GM10847 (cell line): ENCODE results near the gene SSH2.

Experiments
- POLR2A ChIP-seq: IDR thresholded peaks from 2 replicates; pipeline ENCODE4 v1.6.1; 2011; ENCODE audit not compliant: insufficient read length; ENCODE audit errors: extremely low read depth

Gene SSH2

DNA sequence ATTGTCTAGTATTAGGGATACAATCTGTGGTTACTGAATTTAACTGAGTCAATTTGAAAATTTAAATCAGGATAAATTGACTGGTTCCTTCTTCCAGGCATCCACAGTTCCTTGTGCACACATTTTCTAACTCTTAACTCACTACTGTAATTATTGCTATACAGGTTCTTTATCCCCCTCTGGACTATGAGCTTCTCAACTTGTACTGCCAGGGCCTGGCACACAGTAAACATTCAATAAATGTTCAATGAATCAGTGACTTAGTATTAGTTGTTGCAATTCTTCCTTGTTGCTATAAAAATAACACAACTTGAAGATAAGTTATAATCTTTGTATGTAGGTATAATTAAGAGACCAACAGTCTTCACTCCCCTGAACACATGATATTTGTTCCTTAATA, 67.9 kb downstream of the SSH2 start:
- TF ChIP-seq POLR2A: no peak

DNA sequence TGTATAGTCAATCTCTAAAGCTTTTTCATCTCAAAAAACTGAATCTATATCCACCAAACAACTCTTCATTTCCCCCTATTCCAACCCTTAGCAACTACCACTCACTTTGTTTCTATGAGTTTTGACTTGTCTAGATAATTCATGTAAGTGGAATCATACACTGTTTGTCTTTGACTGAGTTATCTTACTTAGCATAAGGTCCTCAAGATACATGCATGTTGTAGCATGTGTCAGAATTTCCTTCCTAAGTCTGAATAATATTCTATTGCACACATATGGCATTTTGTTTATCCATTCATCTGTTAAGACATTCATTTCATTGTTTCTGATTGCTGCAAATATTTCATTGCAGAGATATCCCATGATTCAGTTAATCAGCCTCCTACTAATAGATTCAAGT, 72.2 kb downstream of the SSH2 start:
- no peak for TF ChIP-seq POLR2A

DNA sequence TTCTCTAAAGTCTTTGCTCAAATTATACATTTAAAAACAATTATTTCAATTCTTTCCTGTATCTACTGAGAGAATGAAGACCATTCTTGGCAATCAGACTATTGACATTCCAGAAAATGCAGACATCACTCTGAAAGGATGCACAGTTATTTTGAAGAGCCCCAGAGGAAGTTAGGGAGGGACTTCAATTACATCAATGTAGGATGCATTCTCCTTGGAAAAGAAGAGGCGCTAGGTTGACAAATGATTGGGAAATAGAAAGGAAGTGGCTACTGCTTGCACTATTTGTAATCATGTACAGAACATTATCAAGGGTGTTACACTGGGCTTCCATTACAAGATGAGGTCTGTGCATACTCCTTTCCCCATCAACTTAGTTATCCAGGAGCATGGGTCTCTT, 74.3 kb downstream of the SSH2 start:
- TF ChIP-seq POLR2A: no peak

DNA sequence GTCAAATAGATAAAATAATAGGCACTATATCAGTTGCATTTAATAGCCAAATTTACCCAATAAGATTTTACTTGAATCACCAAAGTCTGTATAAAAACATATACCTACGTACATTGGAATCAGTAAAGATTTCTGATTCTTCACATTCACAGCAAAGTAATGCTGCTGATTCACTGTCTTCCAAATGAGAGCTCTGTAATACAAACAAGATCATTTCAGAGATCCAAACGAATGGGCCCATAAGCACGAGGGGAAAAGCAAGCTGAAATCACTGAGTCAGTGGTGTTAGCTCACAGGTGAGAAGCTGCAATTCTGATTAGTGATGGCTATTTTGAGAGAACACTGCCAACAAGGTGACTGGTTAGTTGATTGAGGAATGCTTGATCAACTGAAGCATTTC, 81.3 kb downstream of the SSH2 start:
- no peak for TF ChIP-seq POLR2A

DNA sequence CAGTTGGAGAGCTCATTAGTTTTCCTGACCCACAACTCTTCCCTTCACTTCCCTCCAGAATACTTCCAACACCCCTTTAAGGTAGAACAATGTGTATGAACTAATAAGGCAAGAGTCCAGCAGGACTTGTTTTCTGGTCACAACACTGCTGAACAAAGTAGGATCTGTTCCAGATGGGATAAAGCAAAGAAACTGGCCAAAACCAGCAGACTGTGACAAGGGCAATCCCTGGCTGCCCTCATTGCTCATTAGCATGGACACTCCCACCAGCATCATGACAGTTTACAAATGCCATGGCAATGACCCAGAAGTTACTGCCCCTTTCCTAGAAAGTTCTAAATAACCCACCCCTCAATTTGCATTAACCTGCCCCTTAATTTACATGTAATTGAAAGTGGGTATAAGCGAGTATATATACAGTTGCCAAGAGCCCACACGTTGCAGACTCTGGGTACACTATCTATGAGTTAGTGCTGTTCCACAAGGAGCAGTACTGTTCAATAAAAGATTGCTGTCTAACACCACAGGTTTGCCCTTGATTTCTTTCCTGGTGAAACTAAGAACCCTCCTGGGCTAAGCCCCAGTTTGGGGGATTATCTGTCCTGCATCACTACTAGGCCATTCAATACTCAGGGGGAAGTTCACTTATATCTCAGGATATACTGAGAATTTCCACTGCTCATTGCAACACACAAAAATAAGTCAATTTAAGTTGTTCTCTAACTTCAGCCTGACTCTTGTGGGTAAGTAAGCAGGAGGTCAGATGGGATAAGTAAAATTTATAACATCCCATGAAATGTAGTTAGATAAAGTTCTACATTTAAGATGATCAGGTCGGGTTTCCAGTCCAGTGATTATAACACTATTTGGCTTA, 82.3 kb downstream of the SSH2 start:
- no peak for TF ChIP-seq POLR2A

DNA sequence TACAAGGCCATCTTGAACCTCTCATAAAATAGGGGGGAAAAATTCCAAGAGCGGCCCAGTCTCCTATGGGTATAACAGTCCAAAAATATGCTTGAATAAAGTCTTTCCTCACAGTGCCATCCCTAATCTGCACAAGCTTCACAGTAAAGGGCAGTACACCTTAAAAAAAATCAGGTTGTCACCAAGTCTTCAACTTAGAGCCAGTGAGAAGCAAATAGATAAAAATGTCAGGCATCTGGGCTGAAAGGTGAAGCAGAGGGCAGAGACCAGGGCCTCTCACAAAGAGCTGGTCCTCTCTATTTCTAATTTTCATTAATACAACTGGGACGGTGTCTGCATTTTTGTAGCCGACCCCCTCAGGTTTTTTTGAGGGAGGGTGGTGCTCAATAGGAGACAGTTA, 82.9 kb downstream of the SSH2 start:
- TF ChIP-seq POLR2A: no peak

DNA sequence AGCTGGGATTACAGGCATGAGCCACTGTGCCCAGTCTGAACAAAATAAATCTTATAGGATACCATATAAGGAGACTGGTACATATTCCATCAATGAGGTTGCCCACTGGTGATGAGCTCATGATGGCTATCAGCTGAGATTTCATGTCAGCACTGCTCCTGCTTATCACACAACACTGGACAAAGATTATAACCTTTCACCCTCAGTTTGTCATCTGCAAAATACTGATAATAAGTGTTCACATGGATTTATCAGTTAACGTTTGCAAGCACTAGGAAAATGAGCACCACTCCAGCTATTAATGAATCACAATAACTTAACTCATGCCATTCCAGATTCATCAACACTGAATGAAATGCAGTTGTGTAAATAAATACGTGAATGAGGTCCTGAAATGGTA, 83.7 kb downstream of the SSH2 start:
- no peak for TF ChIP-seq POLR2A

DNA sequence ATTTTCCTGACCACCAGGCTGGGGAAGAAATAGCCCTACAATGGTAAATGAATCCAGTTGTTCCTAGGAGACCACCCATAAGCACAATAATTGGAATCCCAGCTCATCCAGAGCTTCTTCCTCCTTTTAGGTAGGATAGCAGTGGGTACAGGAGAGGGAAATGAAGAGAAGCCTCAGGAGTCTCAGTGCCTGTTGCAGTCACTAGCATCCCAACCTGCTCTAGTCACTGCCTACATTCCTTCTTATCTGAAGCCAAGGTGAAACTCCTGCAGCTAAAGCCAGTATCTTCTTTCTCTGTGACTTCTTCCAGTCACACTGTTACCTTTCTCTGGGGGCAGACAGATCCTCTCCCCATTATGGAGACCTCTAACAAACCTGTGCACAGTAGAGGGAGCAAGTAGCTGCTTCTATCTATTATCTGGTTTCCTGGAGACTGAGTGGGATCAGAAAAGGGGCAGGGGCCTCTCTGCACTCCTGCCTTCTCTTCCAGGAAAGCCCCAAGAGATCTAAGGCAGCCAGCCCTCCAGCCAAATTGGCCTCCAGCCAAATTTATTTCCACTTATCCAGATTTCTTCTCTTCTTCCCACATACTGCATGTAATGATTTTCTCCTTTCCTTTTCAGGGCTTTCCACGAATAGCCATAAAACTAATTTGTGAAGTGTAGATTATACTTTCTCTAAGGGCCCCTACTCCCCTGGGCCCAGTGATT, 85.5 kb downstream of the SSH2 start:
- TF ChIP-seq POLR2A: no peak

DNA sequence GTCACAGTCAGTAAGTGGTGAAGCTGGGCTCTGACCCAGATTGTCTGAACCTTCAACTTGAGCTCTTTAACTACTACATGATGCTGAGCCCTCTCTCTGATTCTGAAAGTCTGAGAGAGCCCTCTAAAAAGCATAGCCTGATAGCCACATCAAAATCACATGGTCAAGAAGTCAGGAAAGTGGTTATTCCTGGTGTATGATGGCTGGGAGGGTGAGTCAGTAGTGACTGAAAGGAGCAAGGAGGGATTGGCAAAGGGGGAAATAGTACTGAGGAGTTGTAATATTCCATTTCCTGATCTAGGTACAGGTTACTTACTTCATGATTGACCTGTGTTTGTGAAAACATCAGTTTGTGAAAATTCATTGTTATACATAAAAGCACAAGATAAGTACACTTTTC, 89.1 kb downstream of the SSH2 start:
- no peak for TF ChIP-seq POLR2A

DNA sequence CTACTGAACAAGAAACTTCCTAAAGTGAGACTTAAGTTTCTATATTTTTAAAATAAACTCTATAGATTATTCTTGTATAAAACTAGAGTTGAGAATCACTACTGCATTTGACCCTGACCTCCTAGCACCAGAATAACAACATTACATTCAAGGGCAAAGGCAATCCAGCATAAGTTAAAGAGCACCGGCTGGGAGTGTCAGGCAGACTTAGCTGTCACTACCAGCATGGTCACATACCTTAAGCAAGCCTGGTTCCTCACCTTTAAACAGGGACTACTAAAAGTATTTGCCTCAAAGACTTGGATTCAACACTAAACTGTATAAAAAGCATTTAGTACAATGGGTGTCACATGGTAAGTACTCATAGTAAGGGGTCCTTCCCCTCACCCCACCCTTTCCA, 90.4 kb downstream of the SSH2 start:
- no peak for TF ChIP-seq POLR2A

DNA sequence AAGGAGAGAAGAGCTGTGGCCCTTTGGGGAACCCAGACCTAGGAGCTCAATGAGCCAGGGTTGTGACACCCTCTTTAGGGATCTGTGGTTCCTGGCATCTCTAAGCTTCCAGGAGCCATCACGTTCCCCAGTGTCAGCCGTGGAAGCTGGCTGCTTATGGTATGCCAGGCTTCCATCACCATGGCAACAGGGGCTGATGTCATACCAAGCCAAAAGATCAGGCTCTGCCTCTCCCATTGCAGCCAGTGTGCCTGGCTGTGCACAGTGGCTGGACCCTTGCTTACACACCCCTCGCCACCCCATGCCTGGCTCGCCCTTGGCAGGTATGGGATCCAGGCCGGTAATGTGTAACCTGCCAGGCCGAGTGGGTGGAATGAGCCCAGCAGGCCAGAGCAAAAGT, 91.1 kb downstream of the SSH2 start:
- TF ChIP-seq POLR2A: no peak

DNA sequence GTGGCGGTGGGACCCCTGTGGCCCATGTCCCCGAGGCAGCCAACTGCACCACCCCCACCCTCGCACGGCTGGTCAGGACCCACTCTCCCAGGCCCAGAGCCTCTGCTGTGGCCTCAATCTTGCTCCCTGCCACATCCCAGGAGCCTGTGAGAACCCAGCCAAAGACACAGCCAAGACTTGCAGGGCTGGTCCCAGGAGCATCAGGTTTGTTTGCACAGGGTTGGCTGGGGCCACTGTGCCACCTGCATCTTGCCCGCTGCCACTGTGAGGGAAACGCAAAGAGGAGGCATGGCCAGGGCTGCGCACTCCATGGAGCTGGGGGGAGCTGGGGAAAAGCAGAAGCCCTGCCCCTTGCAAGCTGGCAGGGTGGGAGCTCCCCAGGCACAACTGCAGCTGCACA, 92.5 kb downstream of the SSH2 start:
- TF ChIP-seq POLR2A: no peak

DNA sequence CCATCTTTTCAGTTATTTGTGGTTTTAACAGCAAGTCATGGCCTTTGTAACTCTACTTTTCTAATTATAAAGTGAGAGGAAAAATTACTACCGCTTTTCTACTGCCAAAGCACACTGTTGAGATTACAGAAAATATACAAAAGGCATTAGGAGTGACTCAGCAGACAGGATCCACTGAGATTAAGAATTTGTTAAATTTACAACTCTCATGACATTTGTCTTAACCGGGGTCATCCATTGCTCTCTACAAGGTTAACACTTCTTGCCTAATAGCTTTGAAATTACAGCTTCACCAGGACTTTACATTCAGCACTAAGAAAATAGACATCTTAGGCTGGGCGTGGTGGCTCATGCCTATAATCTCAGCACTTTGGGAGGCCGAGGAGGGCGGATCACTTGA, 93.4 kb downstream of the SSH2 start:
- no peak for TF ChIP-seq POLR2A

DNA sequence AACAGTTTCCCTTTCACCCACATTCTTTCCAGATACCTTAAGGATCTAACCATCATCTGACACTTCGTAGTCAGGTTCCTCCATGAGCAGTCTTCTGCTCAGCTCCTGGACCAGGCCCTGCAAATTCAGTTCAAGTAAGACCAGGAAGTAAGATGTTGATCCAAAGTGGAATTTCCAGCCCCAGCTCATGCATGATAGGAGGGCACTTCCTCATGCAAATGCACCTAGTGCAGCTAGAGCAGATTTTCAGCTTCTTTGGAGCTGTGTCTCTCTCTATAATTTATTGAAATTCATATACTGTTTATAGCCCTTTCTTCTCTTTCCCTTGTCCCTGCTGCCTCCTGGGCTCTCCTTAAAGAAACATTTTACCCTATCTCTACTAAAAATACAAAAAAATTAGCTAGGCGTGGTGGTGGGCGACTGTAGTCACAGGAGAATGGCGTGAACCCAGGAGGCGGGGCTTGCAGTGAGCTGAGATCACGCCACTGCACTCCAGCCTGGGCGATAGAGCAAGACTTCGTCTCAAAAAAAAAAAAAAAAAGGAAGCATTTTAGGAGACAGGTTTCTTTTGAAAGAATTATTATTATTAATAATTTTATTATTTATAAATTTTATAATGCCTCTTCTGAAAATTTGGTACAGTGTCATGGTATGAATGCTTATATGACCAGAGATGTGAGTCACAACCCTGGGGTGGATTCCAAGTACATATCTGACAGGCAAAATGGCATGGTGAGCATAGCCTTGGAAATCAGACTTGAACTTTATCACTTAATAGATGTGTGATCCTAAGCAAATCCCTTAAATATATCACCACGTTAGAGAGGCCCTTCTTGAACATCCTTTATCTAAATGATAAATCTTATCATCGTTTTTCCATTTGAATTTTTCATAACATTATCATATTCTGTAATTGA, 94.3 kb downstream of the SSH2 start:
- TF ChIP-seq POLR2A: no peak

DNA sequence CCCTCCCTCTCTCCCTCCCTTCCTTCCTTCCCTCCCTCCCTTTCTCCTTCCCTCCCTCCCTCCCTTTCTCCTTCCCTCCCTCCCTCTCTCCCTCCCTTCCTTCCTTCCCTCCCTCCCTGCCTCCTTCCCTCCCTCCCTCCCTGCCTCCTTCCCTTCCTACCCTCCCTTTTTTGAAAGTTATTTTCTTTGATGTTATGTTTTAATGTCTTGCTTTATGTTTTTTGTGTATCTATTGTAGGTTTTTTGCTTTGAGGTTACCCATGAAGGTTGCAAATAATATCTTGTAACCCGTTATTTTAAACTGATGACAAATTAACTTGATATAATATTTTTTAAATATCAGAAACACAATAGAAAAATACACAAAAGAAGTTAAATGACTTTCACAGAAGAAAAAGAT, 96.2 kb downstream of the SSH2 start:
- no peak for TF ChIP-seq POLR2A
